AG09319 (cell line): ENCODE results near the gene AS3MT.

Experiments used
- DNase-seq: peaks from one replicate; pipeline ENCODE4 v3.0.0-alpha.2; 2010; ENCODE audit warnings: low read depth; ENCODE audit errors: extremely low read depth
- CTCF ChIP-seq: IDR thresholded peaks from 2 replicates; pipeline ENCODE4 v1.5.1; 2011; ENCODE audit warnings: low read depth, mild to moderate bottlenecking, inconsistent platforms, low read length, moderate library complexity

Gene AS3MT

GRCh38 chr10:102894466-102895213 is 25.4 kb downstream of the AS3MT start:
- no peak for DNase-seq
- TF ChIP-seq CTCF: no peak

GRCh38 chr10:102900006-102900405 is 30.7 kb downstream of the AS3MT start:
- no peak for DNase-seq
- no peak for TF ChIP-seq CTCF

GRCh38 chr10:102904346-102904745 is 35.1 kb downstream of the AS3MT start:
- TF ChIP-seq CTCF: no peak
- no peak for DNase-seq

GRCh38 chr10:102906507-102906906 is 37.2 kb downstream of the AS3MT start:
- DNase-seq: no peak
- no peak for TF ChIP-seq CTCF

GRCh38 chr10:102914781-102915180 is 45.5 kb downstream of the AS3MT start:
- no peak for DNase-seq
- TF ChIP-seq CTCF: no peak

- no peak for TF ChIP-seq CTCF
- DNase-seq: no peak
Observed at GRCh38 chr10:102916173-102916572, 46.9 kb downstream of the AS3MT start.

- DNase-seq: peak; percentile 32
- peak; percentile 97 for TF ChIP-seq CTCF
Observed at GRCh38 chr10:102917314-102917961, 48.2 kb downstream of the AS3MT start.
